MM.1S (cell line): ENCODE results near the gene SLX1B.
"Not testable (repeated sequence)": the region's sequence is repeated elsewhere in the genome, so short reads cannot be mapped to it uniquely, and the experiment has no call there.

Source experiments
- EZH2 ChIP-seq: fragments of 300-600 bp; sonication (generic); optimal IDR thresholded peaks from 2 replicates; pipeline ENCODE3; 2017; ENCODE audit warnings: low read depth, mild to moderate bottlenecking, antibody characterized with exemption, low read length, mixed read lengths
- EZH2phosphoT487 ChIP-seq: fragments of 300-600 bp; sonication (generic); IDR thresholded peaks from 2 replicates; pipeline ENCODE4 v1.6.1; 2018; ENCODE audit warnings: antibody characterized with exemption, low read length
- TF ChIP-seq, protein P1 (sequence below): fragments of 300-600 bp; sonication (generic); IDR thresholded peaks from 2 replicates; pipeline ENCODE4 v1.5.1; 2016; ENCODE audit warnings: antibody characterized with exemption, low read length, mixed read lengths

DNA sequence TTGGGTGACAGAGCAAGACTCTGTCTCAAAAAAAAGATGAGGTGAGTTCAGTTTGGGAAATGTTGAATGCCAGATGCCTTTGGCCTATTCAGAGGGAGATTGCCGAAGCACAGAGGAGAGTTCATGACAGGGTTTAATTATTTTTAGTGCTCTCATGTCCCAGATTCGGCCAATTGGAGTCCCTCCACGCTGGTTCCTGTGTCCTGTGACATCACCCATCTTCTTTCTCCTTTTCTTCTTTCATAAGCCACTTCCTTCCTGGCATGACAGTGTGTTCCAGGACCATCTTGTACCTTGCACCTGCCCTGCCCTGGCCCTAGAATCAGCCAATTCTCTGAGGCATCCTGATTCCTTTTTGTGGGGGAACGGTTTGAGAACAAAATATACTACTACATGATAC lies 17.7 kb downstream of the SLX1B start:
- TF ChIP-seq, protein P1, sequence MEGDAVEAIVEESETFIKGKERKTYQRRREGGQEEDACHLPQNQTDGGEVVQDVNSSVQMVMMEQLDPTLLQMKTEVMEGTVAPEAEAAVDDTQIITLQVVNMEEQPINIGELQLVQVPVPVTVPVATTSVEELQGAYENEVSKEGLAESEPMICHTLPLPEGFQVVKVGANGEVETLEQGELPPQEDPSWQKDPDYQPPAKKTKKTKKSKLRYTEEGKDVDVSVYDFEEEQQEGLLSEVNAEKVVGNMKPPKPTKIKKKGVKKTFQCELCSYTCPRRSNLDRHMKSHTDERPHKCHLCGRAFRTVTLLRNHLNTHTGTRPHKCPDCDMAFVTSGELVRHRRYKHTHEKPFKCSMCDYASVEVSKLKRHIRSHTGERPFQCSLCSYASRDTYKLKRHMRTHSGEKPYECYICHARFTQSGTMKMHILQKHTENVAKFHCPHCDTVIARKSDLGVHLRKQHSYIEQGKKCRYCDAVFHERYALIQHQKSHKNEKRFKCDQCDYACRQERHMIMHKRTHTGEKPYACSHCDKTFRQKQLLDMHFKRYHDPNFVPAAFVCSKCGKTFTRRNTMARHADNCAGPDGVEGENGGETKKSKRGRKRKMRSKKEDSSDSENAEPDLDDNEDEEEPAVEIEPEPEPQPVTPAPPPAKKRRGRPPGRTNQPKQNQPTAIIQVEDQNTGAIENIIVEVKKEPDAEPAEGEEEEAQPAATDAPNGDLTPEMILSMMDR: not testable (repeated sequence)
- TF ChIP-seq EZH2phosphoT487, EZH2: not testable (repeated sequence)
